Measurements from ENCODE around the gene PRUNE2.

DNA sequence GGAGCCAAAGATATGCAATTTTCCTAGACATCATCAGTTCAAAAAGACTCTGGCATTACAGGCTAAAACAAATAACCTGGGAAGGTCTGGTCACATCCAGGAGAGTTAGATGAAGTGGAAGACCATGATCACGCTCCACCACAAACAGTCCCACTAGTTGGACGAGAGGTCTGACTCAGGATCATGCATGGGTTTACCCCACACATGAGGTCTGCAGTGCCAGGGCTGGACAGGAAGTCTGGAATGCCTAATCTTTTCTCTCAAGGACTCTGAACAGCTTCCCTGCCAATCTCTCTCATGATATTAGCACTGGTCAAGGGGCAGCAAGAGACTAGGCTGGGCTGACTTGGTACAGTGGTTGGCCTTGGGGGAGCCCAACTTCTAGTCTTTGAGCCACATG lies 7.1 kb downstream of the PRUNE2 start:
- no peak for TF ChIP-seq YY1 (IDR thresholded peaks at IDR 0.05; ENCODE audit: extremely low read depth, insufficient replicate concordance, low read depth, low read length)
- TF ChIP-seq, protein P1, sequence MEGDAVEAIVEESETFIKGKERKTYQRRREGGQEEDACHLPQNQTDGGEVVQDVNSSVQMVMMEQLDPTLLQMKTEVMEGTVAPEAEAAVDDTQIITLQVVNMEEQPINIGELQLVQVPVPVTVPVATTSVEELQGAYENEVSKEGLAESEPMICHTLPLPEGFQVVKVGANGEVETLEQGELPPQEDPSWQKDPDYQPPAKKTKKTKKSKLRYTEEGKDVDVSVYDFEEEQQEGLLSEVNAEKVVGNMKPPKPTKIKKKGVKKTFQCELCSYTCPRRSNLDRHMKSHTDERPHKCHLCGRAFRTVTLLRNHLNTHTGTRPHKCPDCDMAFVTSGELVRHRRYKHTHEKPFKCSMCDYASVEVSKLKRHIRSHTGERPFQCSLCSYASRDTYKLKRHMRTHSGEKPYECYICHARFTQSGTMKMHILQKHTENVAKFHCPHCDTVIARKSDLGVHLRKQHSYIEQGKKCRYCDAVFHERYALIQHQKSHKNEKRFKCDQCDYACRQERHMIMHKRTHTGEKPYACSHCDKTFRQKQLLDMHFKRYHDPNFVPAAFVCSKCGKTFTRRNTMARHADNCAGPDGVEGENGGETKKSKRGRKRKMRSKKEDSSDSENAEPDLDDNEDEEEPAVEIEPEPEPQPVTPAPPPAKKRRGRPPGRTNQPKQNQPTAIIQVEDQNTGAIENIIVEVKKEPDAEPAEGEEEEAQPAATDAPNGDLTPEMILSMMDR (IDR thresholded peaks at IDR 0.05 in 2 of 3, conservative IDR thresholded peaks at IDR 0.05 in 1 of 3; ENCODE audit: borderline replicate concordance in 1 of 3, insufficient read depth in 1 of 3, low read depth in 2 of 3, low read length in 2 of 3), result no peak
- TF ChIP-seq, protein P2, sequence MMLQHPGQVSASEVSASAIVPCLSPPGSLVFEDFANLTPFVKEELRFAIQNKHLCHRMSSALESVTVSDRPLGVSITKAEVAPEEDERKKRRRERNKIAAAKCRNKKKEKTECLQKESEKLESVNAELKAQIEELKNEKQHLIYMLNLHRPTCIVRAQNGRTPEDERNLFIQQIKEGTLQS (IDR thresholded peaks at IDR 0.05), result no peak
- TF ChIP-seq, protein P3, sequence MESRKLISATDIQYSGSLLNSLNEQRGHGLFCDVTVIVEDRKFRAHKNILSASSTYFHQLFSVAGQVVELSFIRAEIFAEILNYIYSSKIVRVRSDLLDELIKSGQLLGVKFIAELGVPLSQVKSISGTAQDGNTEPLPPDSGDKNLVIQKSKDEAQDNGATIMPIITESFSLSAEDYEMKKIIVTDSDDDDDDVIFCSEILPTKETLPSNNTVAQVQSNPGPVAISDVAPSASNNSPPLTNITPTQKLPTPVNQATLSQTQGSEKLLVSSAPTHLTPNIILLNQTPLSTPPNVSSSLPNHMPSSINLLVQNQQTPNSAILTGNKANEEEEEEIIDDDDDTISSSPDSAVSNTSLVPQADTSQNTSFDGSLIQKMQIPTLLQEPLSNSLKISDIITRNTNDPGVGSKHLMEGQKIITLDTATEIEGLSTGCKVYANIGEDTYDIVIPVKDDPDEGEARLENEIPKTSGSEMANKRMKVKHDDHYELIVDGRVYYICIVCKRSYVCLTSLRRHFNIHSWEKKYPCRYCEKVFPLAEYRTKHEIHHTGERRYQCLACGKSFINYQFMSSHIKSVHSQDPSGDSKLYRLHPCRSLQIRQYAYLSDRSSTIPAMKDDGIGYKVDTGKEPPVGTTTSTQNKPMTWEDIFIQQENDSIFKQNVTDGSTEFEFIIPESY (IDR thresholded peaks at IDR 0.05; ENCODE audit: extremely low read depth, insufficient replicate concordance, low read length), result no peak
- no peak for TF ChIP-seq EZH2 (IDR thresholded peaks at IDR 0.05)
- TF ChIP-seq, protein P4, sequence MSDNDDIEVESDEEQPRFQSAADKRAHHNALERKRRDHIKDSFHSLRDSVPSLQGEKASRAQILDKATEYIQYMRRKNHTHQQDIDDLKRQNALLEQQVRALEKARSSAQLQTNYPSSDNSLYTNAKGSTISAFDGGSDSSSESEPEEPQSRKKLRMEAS (IDR thresholded peaks at IDR 0.05), result no peak
- no peak for TF ChIP-seq POLR2AphosphoS5 (IDR thresholded peaks at IDR 0.05; ENCODE audit: low read depth, low read length)
- no peak for TF ChIP-seq EZH2phosphoT487 (IDR thresholded peaks at IDR 0.05; ENCODE audit: borderline replicate concordance)
- TF ChIP-seq POLR2A (IDR thresholded peaks at IDR 0.05; ENCODE audit: borderline replicate concordance, extremely low read depth, insufficient read depth, insufficient read length), result no peak
- TF ChIP-seq TCF7L2 (IDR thresholded peaks at IDR 0.05; ENCODE audit: borderline replicate concordance, extremely low read depth, insufficient read depth, insufficient read length), result no peak
- TF ChIP-seq FOSL1 (IDR thresholded peaks at IDR 0.05; ENCODE audit: low read depth), result no peak
- TF ChIP-seq SRF (IDR thresholded peaks at IDR 0.05; ENCODE audit: low read depth), result no peak
- no peak for TF ChIP-seq RAD21 (IDR thresholded peaks at IDR 0.05; ENCODE audit: low read depth)
- TF ChIP-seq ZFX (IDR thresholded peaks at IDR 0.05), result no peak

Data from HCT116 (cell line).